HG03354 (cell line): ENCODE data around the gene AHNAK2.
"Not testable (repeated sequence)": the region's sequence is repeated elsewhere in the genome, so short reads cannot be mapped to it uniquely, and the experiment has no call there.

Experiments
- ATAC-seq: cut with Tn5 transposase; IDR thresholded peaks from one replicate; pipeline ENCODE4 v1.9.1; 2021; ENCODE audit warnings: mild to moderate bottlenecking; ENCODE audit not compliant: unreplicated experiment, poor library complexity, severe bottlenecking

The AHNAK2 gene

GRCh38 chr14:104944016-104944308, 34.2 kb downstream of the AHNAK2 start:
- not testable (repeated sequence) for ATAC-seq

DNA sequence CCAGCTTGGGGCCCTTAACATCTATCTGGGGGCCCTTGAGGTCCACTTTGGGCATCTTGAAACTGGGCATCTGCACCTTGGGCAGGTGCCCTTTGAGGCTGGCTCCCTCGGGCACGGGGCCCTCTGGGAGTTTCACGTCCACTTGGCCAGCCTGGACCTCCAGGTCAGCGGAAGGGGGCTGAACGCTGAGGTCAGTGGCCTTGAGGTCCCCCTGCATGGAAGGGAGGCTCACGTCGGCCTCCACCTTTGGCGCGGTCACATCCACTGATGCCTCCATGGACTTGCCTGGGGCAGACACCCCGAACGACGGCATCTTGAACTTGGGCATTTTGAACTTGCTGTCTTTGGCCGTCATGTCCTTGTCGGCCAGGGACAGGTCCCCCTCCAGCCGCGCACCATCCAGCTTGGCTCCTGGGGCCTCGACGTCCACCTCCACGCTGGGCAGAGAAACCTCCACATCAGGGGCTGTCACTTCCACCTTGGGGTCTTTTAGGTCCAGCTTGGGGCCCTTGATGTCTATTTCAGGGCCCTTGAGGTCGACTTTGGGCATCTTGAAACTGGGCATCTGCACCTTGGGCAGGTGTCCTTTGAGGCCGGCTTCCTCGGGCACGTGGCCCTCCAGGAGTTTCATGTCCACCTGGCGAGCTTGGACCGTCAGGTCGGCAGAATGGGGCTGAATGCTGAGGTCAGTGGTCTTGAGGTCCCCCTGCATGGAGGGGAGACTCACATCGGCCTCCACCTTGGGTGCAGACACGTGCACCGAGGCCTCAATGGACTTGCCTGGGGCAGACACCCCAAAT, 34.8 kb downstream of the AHNAK2 start:
- ATAC-seq, result not testable (repeated sequence)

DNA sequence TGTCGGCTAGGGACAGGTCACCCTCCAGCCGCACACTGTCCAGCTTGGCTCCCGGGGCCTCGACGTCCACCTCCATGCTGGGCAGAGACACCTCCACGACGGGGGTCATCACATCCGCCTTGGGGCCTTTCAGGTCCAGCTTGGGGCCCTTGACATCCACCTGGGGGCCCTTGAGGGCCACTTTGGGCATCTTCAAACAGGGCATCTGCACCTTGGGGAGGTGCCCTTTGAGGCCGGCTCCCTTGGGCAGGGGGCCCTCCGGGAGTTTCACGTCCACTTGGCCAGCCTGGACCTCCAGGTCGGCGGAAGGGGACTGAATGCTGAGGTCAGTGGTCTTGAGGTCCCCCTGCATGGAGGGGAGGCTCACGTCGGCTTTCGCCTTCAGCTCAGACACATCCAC, 35.6 kb downstream of the AHNAK2 start:
- ATAC-seq, result no peak

DNA sequence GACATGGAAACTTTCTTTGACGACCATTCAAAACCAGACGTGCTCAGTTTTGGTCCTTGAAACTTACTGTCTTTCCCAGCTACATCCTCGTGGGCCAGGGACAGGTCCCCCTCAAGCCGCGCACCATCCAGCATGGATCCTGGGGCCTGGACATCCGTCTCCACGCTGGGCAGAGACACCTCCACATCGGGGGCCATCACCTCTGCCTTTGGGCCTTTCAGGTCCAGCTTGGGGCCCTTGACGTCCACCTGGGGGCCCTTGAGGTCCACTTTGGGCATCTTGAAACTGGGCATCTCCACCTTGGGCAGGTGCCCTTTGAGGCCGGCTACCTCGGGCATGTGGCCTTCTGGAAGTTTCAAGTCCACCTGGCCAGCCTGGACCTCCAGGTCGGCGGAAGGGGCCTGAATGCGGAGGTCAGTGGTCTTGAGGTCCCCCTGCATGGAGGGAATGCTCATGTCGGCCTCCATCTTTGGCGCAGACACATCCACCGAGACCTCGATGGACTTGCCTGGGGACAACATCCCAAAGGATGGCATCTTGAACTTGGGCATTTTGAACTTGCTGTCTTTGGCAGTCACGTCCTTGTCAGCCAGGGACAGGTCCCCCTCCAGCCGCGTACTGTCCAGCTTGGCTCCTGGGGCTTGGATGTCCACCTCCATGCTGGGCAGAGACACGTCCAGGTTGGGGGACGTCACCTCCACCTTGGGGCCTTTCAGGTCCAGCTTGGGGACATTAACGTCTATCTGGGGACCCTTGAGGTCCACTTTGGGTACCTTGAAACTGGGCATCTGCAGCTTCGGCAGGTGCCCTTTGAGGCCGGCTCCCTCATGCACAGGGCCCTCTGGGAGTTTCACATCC, 36.4 kb downstream of the AHNAK2 start:
- ATAC-seq, result no peak

- no peak for ATAC-seq
Observed at GRCh38 chr14:104940526-104941150, 37.5 kb downstream of the AHNAK2 start.

DNA sequence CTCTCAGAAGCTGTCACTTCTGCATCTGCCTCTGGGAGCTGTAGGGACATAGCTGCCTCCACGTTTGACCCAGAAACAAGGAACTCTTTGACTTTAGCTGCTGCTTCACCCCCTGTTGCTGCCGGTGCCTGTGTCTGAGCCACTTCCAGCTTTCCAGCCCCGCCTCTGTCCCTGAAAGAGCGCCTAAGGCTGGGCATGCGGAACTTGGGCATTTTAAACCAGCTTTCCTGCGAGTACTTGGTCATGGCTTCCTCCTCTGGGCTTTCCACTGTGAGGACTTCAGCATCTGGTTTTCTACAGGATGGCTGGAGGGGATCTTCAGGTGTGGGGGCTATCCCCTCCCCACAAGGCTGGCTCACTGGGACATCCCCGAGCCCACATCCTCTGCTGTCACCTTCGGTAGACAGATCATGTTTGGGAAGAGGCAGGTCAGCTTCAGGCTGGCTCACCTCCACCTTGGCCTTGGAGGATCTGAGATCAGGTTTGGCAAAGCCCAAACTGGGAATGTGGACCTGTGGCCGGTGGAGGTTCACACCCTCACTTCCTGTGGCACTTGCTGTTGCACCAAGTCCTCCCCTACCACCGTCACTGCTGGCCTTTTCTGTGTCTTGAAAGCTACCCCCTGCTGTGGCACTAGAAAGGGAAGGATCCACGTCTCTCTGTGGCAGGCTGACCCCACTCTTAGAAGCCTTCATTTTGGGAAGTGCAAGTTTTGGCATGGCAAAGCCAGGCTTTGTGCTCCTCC, 38.3 kb downstream of the AHNAK2 start:
- no peak for ATAC-seq

DNA sequence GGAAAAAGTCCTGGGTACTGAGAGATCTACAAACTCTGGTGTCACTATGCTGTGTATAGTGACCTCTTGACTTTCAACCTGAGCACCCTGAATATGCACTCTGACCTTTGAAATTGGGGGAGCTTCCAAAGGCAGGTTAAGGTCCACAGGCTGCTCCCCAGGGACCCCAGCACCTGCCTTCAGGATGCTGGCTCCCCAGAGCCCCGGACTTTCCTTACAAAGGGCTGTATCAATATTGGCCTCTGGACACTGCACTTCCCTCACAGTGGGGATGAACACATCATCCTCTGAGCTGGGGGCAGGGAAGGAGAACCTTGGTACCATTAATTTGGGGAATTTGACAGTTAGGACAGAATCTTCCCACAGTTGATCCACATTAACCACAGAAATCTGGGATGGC, 39.2 kb downstream of the AHNAK2 start:
- no peak for ATAC-seq

DNA sequence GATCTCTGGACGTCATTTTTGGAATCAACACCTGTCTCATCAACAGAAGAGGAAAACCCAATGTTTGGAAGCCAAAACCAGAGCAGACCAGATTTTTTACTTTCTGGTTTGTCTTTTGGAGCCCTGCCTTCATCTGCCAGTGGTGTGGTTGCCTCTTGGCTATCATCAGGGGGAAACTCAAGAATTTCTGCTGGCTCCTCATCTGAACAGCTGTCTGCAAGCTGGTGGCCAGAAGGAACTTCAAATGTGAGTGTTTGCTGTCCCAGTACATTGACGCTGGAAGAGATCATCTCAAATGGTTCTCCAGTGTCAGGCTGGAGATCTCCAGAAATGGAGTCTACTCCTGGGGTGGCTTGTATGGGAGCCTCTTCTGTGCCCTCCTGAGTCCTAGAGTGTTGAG, 39.7 kb downstream of the AHNAK2 start:
- ATAC-seq, result no peak

- no peak for ATAC-seq
Observed at GRCh38 chr14:104937694-104938365, 40.3 kb downstream of the AHNAK2 start.

- no peak for ATAC-seq
Observed at GRCh38 chr14:104937161-104937560, 41.0 kb downstream of the AHNAK2 start.

DNA sequence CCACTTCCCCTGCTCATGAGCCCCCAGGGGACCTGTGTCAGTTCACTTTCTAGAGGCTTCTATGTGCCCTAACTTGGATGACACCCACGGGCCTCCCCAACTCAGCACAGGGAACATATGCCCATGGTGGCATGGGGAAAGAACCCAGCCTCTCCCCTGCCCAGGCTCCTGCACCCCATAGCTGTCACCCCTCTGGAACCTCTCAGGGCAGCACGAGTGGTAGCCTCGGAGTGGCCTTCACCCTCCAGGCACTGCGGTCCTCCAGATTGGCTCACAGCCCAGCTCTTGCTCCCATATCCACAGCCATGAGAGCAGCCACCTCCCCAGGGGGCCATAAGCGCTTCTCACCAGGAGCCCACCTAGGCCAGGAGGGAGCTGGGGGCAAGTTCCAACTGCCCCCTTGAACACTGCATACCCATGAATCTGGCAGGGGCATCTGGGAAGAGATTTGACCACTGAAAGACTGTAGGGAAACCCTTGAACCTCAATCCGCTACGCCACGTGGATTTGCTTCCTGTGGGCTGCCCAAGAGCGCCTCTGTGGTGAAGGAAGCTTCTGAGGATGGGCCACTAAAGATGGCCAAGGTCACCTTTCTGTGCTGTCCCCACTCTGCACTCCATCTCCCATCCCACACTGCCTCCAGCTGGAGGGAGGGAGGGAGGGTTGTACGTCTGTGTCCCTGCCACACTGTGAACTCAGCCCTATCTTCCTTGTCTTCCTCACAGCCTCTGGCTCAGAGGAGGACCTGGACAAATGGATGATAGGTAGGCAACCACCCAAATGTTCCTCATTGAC, 41.6 kb downstream of the AHNAK2 start:
- no peak for ATAC-seq

GRCh38 chr14:104935955-104936354, 42.2 kb downstream of the AHNAK2 start:
- ATAC-seq, result no peak

DNA sequence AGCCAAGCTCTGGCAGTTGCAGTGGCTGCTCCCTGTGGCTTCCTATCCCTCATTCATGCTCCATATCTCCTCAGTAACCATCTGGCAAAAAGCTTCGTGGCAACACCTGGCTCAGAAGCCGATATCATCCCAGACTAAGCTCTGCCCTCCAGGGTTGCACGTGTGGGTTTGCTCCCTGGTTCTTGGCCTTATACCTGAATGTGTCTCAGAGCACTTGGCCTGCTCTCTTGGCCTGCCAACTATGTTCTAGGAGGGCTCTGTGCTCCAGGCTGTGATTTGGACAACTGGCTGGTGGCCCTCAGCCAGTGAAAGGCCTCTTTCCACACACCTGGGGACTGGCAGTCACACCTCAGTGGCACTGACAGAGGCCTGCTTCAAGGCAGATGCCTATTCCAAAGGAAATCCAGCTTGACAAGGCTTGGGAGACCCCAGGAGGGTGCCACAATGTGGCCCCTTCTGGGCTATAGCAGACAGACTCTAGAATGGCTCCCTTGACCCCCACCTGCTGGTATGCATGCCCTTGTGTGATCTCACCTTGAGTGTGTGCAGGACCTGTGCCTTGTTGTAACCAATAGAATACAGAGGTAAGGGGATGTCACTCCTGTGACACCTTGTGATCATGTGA, 43.0 kb downstream of the AHNAK2 start:
- ATAC-seq, result no peak

DNA sequence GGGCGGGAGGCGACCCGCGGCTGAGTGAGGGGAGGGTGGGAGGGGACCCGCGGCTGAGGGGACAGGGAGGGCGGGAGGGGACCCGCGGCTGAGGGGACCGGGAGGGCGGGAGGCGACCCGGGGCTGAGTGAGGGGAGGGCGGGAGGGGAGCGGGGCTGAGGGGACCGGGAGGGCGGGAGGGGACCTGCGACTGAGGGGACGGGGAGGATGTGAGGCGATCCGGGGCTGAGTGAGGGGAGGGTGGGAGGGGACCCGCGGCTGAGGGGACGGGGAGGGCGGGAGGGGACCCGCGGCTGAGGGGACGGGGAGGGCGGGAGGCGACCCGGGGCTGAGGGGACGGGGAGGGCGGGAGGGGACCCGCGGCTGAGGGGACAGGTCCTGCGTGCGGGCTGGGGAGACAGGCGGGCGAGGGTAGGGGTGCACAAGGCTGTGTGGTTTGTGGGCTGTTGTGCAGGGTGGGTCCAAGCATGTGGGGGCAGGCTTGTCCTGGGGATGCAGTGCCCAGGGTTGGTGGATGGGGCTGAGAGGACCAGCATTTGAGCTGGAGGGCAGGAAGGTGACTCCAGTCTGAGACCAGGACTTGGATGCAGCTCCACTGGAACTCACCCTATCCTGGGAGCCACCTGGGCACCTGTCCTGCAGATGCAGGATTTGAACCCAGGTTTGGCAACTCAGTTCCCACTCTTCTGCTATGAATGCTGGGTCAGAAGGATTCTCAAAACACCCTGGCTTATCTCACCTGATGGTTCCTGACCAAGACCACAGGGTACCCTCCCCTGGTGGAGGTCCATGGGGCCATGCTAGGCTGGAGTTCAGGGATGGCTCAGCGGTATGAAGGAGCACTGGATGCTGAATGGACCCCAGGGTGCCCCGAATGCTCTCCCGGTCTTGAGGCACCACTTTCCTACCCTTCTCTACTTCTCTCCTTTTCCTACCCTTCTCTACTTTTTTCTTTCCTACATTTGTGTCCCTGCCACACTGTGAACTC, 44.1 kb downstream of the AHNAK2 start:
- ATAC-seq, result no peak

GRCh38 chr14:104932676-104933631, 45.2 kb downstream of the AHNAK2 start:
- peak; percentile 67 for ATAC-seq
